HG03439 (cell line): ENCODE measurements around the gene EHBP1.
"Not testable (repeated sequence)": the region's sequence is repeated elsewhere in the genome, so short reads cannot be mapped to it uniquely, and the experiment has no call there.

Experiments used
- ATAC-seq: cut with Tn5 transposase; IDR thresholded peaks from one replicate; pipeline ENCODE4 v1.9.1; 2021; ENCODE audit warnings: mild to moderate bottlenecking, moderate library complexity; ENCODE audit not compliant: unreplicated experiment

Gene EHBP1

GRCh38 chr2:63058144-63058920, 352.8 kb downstream of the EHBP1 start:
- no peak for ATAC-seq

GRCh38 chr2:63058921-63059792, 353.6 kb downstream of the EHBP1 start:
- ATAC-seq, result no peak

GRCh38 chr2:63059793-63060471, 354.4 kb downstream of the EHBP1 start:
- no peak for ATAC-seq

- no peak for ATAC-seq
Measured at GRCh38 chr2:63060472-63060991, 355.0 kb downstream of the EHBP1 start.

GRCh38 chr2:63064197-63064596, 358.7 kb downstream of the EHBP1 start:
- no peak for ATAC-seq

GRCh38 chr2:63064661-63065060, 359.1 kb downstream of the EHBP1 start:
- no peak for ATAC-seq

GRCh38 chr2:63066265-63066664, 360.8 kb downstream of the EHBP1 start:
- no peak for ATAC-seq

- no peak for ATAC-seq
Measured at GRCh38 chr2:63066838-63067237, 361.3 kb downstream of the EHBP1 start.

GRCh38 chr2:63071664-63072063, 366.2 kb downstream of the EHBP1 start:
- ATAC-seq, result no peak

- ATAC-seq, result no peak
Measured at GRCh38 chr2:63073994-63074393, 368.5 kb downstream of the EHBP1 start.

GRCh38 chr2:63074399-63074798, 368.9 kb downstream of the EHBP1 start:
- not testable (repeated sequence) for ATAC-seq

GRCh38 chr2:63078852-63079606, 373.5 kb downstream of the EHBP1 start:
- no peak for ATAC-seq

- no peak for ATAC-seq
Measured at GRCh38 chr2:63081404-63081803, 375.9 kb downstream of the EHBP1 start.

GRCh38 chr2:63086687-63087086, 381.2 kb downstream of the EHBP1 start:
- no peak for ATAC-seq

GRCh38 chr2:63092401-63092800, 386.9 kb downstream of the EHBP1 start:
- no peak for ATAC-seq

GRCh38 chr2:63092857-63093256, 387.3 kb downstream of the EHBP1 start:
- no peak for ATAC-seq

GRCh38 chr2:63093502-63093901, 388.0 kb downstream of the EHBP1 start:
- no peak for ATAC-seq
